CD4-positive, CD25-positive, alpha-beta regulatory T cell (primary cell): ENCODE measurements around the gene TNFRSF13B. TPM values are rescaled to one million over a fixed set of nuclear protein-coding genes. Genes with fewer than 3 reads are reported as not detected.
A peak's percentile ranks its signal among the peaks of the same experiment; 100 is the strongest.

Experiments used
- ATAC-seq, 2 donors: fragments of 150-1000 bp; cut with Tn5 transposase; one replicate each; pipeline ENCODE4 v1.10.0; 2021; ENCODE audit warnings: low read depth in 2 of 2, moderate number of reproducible peaks in 2 of 2, moderate library complexity in 1 of 2
- DNase-seq, 3 donors: peaks; one replicate each; pipeline versions ENCODE4 v3.0.0 to v3.0.0-alpha.2; 2012 to 2022; ENCODE audit warnings: mixed read lengths in 1 of 3
- H3K27ac ChIP-seq: one replicate; pipeline ENCODE4 v1.7.0; 2013; ENCODE audit warnings: mild to moderate bottlenecking, low read length; ENCODE audit not compliant: insufficient read depth, poor library complexity, severe bottlenecking
- H3K27me3 ChIP-seq: one replicate; pipeline ENCODE4 v1.7.0; 2013; ENCODE audit warnings: low read length; ENCODE audit not compliant: control insufficient read depth, insufficient read depth
- H3K36me3 ChIP-seq: one replicate; pipeline ENCODE4 v1.7.0; 2013; ENCODE audit warnings: mild to moderate bottlenecking, low read length, moderate library complexity; ENCODE audit not compliant: control insufficient read depth, insufficient read depth
- H3K4me1 ChIP-seq: 2 replicates; pipeline ENCODE4 v1.7.0; 2013; ENCODE audit warnings: mild to moderate bottlenecking, low read length; ENCODE audit not compliant: insufficient read depth, control insufficient read depth, poor library complexity, severe bottlenecking
- H3K4me3 ChIP-seq: one replicate; pipeline ENCODE4 v1.7.0; 2013; ENCODE audit warnings: low read depth, mild to moderate bottlenecking, low read length, moderate library complexity
- H3K9me3 ChIP-seq, 2 experiments: 1 replicate in 1 of 2; 2 replicates in 1 of 2; pipeline ENCODE4 v1.7.0; 2013; ENCODE audit warnings: low read length in 2 of 2, mild to moderate bottlenecking in 1 of 2, moderate library complexity in 1 of 2; ENCODE audit not compliant: control insufficient read depth in 2 of 2
- H3K27ac Mint-ChIP-seq, 3 donors: one replicate each; pipeline ENCODE4 v1.8.0; 2020 to 2022; ENCODE audit warnings: mild to moderate bottlenecking in 3 of 3, mixed read lengths in 3 of 3, moderate library complexity in 2 of 3
- H3K27me3 Mint-ChIP-seq: one replicate; pipeline ENCODE4 v1.8.0; 2022; ENCODE audit warnings: mild to moderate bottlenecking, mixed read lengths
- H3K36me3 Mint-ChIP-seq: one replicate; pipeline ENCODE4 v1.8.0; 2020; ENCODE audit warnings: mixed read lengths
- H3K4me1 Mint-ChIP-seq, 4 donors: one replicate each; pipeline ENCODE4 v1.8.0; 2020 to 2022; ENCODE audit warnings: mixed read lengths in 4 of 4, mild to moderate bottlenecking in 1 of 4
- H3K4me3 Mint-ChIP-seq, 4 donors: one replicate each; pipeline ENCODE4 v1.8.0; 2020 to 2022; ENCODE audit warnings: mild to moderate bottlenecking in 4 of 4, mixed read lengths in 4 of 4, moderate library complexity in 3 of 4
- H3K9me3 Mint-ChIP-seq, 7 donors: one replicate each; pipeline ENCODE4 v1.8.0; 2020 to 2022; ENCODE audit warnings: mixed read lengths in 7 of 7, mild to moderate bottlenecking in 3 of 7, moderate library complexity in 2 of 7
- polyA plus RNA-seq, 4 donors: library from polyadenylated mRNA; unstranded; fragments of 300-500 nt; fragmentation: Illumina TruSeq; gene quantifications; one replicate each; pipeline ENCODE4 v1.2.3, GENCODE V29; 2021
- total RNA-seq: library from RNA; stranded (reverse); gene quantifications from one replicate; pipeline ENCODE4 v1.2.3, GENCODE V29; 2022

Gene TNFRSF13B
- 3.1 TPM for total RNA-seq
- polyA plus RNA-seq, result 1 to 10 TPM in 3 of 4 donors, under 1 TPM in 1; 0.73 to 4.8 (median 3.0) TPM

- H3K36me3 Mint-ChIP-seq, result no peaks in the 10 kb centered on the region
- Histone ChIP-seq H3K36me3 (no peaks in the 10 kb centered on the region), H3K4me3 (no peak within 1 kb of the TSS), H3K27me3 (no peaks in the 10 kb centered on the region), H3K9me3 (no peaks in the 10 kb centered on the region), H3K27ac (peak within 1 kb of the TSS; percentile 11), H3K4me1 (peaks cover 17% of the 10 kb centered on the region)
- DNase-seq (no peak), ATAC-seq (peak in 1 of 2 donors; percentile 10)
- H3K27ac Mint-ChIP-seq, result peak within 1 kb of the TSS in 1 of 3 donors; percentile 74
- peaks cover 4% of the 10 kb centered on the region for H3K27me3 Mint-ChIP-seq
- no peaks in the 10 kb centered on the region for H3K9me3 Mint-ChIP-seq
- H3K4me1 Mint-ChIP-seq, result peaks cover 13 to 35% (median 19%) of the 10 kb centered on the region in 4 donors
- H3K4me3 Mint-ChIP-seq, result peak within 1 kb of the TSS in 3 of 4 donors; percentile 11 to 41 (median 20)
Observed at GRCh38 chr17:16971458-16972338, at the start of gene TNFRSF13B. Gene TNFRSF13B (minus strand): TSS chr17:16972118. CDS start chr17:16972075, 43 bp downstream.

GRCh38 chr17:17021194-17021863 is 49.4 kb upstream of the TNFRSF13B start:
- peaks cover 5 to 22% (median 14%) of the 10 kb centered on the region in 4 donors for H3K4me1 Mint-ChIP-seq
- H3K36me3 Mint-ChIP-seq, result no peaks in the 10 kb centered on the region
- no peak overlapping the region for H3K4me3 ChIP-seq
- no peak overlapping the region for H3K4me3 Mint-ChIP-seq
- H3K9me3 ChIP-seq, result no peaks in the 10 kb centered on the region
- no peaks in the 10 kb centered on the region for H3K36me3 ChIP-seq
- DNase-seq (no peak), ATAC-seq (no peak)
- no peaks in the 10 kb centered on the region for H3K9me3 Mint-ChIP-seq
- H3K27me3 Mint-ChIP-seq, result peaks cover 6% of the 10 kb centered on the region
- peaks cover 15% of the 10 kb centered on the region for H3K4me1 ChIP-seq
- H3K27ac Mint-ChIP-seq, result no peak overlapping the region
- no peaks in the 10 kb centered on the region for H3K27me3 ChIP-seq
- no peak overlapping the region for H3K27ac ChIP-seq

- H3K27ac ChIP-seq, result no peak overlapping the region
- ATAC-seq (no peak), DNase-seq (no peak)
- H3K4me3 Mint-ChIP-seq, result no peak overlapping the region
- no peaks in the 10 kb centered on the region for H3K9me3 ChIP-seq
- H3K4me1 ChIP-seq, result peaks cover 16% of the 10 kb centered on the region
- H3K36me3 Mint-ChIP-seq, result no peaks in the 10 kb centered on the region
- no peaks in the 10 kb centered on the region for H3K27me3 ChIP-seq
- H3K27me3 Mint-ChIP-seq, result peaks cover 8% of the 10 kb centered on the region
- no peaks in the 10 kb centered on the region for H3K9me3 Mint-ChIP-seq
- no peak overlapping the region for H3K27ac Mint-ChIP-seq
- H3K36me3 ChIP-seq, result no peaks in the 10 kb centered on the region
- H3K4me3 ChIP-seq, result no peak overlapping the region
- H3K4me1 Mint-ChIP-seq, result peaks cover 9 to 27% (median 20%) of the 10 kb centered on the region in 4 donors
Observed at GRCh38 chr17:17020821-17021193, 48.9 kb upstream of the TNFRSF13B start.

- no peaks in the 10 kb centered on the region for H3K27me3 ChIP-seq
- H3K4me1 ChIP-seq, result peaks cover 21% of the 10 kb centered on the region
- no peak for ATAC-seq
- H3K4me3 ChIP-seq, result no peak overlapping the region
- no peaks in the 10 kb centered on the region for H3K36me3 ChIP-seq
- no peak overlapping the region for H3K4me3 Mint-ChIP-seq
- H3K4me1 Mint-ChIP-seq, result peaks cover 16 to 35% (median 23%) of the 10 kb centered on the region in 4 donors
- no peaks in the 10 kb centered on the region for H3K36me3 Mint-ChIP-seq
- peaks cover 8% of the 10 kb centered on the region for H3K27me3 Mint-ChIP-seq
- no peaks in the 10 kb centered on the region for H3K9me3 Mint-ChIP-seq
- DNase-seq, result no peak
- no peak overlapping the region for H3K27ac ChIP-seq
- H3K27ac Mint-ChIP-seq, result no peak overlapping the region
- H3K9me3 ChIP-seq, result no peaks in the 10 kb centered on the region
Observed at GRCh38 chr17:17019891-17020456, 48.1 kb upstream of the TNFRSF13B start.

DNA sequence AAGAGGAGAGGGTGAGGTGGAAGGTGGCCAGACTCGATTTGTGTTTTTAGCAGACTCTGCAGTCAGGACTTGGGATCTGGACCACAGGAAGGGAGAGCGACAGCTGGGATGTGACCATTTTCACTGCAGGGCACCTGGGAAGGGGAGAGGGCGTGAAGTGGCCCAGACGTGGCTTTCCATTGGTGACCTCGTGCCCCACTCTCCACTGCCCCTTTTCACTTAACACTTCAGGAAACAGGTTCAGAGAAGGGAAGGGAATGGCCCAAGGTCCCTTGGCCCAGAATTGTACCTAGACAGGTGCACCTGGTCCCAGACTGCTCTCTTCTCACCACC is 47.5 kb upstream of the TNFRSF13B start:
- Mint-ChIP-seq H3K4me1 (peaks cover 17 to 38% (median 23%) of the 10 kb centered on the region in 4 donors), H3K27ac (no peak overlapping the region), H3K27me3 (peaks cover 8% of the 10 kb centered on the region), H3K4me3 (no peak overlapping the region), H3K36me3 (no peaks in the 10 kb centered on the region), H3K9me3 (no peaks in the 10 kb centered on the region)
- Histone ChIP-seq H3K27me3 (no peaks in the 10 kb centered on the region), H3K4me3 (no peak overlapping the region), H3K27ac (no peak overlapping the region), H3K9me3 (no peaks in the 10 kb centered on the region), H3K4me1 (peaks cover 21% of the 10 kb centered on the region), H3K36me3 (no peaks in the 10 kb centered on the region)
- ATAC-seq (no peak), DNase-seq (no peak)

DNA sequence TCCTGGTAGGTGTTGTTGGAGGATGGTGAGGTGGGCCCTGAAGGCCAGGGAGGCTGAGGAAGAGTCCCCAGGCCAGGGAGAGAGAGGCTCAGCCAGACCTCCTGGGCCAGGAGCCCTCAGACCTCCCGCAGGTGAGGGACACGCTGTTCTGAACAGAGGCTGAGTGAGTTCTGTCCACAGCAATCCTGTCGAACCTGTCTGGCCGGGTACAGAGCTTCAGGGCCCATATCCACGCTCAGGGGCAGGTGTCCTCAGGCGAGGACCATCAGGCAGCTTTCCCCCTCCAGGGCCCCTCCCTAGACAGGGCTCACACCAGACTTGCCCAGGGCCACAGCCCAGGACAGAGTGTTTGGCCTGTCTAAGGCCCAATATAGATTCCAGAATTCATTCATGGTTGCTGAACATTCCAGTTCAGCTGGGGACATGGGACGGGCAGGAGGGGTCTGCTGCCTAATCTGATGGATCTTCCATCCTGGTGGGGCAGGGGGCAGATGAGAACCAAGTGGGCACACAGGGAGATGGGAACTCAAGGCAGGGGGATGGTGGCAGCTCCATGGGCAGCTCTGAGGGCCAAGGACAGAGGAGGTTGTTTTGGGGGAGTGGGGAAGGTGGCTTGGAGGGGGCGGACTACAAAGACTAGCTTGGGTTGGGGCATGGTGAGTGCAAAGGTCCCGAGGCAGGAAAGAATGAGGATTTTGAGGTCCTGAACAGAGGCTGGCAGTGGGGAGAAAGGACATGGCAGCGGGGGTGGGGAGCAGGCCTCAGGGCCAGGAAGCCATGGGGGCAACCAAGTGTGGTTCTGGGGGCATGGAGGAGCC is 46.9 kb upstream of the TNFRSF13B start:
- H3K4me1 Mint-ChIP-seq, result peaks cover 17 to 38% (median 23%) of the 10 kb centered on the region in 4 donors
- peak overlapping the region in 2 of 3 donors; percentile 38 to 85 for H3K27ac Mint-ChIP-seq
- no peak overlapping the region for H3K4me3 Mint-ChIP-seq
- DNase-seq, result no peak
- no peaks in the 10 kb centered on the region for H3K9me3 Mint-ChIP-seq
- Histone ChIP-seq H3K9me3 (no peaks in the 10 kb centered on the region), H3K4me1 (peaks cover 21% of the 10 kb centered on the region), H3K27me3 (no peaks in the 10 kb centered on the region), H3K27ac (no peak overlapping the region), H3K36me3 (no peaks in the 10 kb centered on the region), H3K4me3 (no peak overlapping the region)
- ATAC-seq, result no peak
- no peaks in the 10 kb centered on the region for H3K36me3 Mint-ChIP-seq
- peaks cover 4% of the 10 kb centered on the region for H3K27me3 Mint-ChIP-seq

DNA sequence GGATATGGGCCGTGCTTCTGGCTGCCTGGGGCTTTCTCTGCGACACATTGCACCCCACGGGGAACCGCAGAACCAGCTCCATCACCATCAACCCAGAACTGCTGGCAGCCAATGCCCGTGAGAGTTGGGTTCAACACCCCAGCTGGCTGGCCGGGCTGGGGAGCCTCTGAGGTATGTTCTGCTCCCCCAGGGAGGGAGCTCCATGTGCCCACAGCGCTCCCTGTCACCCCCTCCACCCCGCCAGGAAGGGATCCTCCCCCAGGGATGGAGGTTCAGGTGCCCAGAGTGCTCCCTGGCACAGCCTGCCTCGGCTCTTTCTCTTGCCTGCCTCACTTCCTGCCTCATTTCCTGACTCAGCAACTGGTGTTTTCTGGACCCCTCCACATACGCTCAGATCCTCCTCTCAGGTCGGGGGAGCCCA is 46.1 kb upstream of the TNFRSF13B start:
- peak in 1 of 2 donors; percentile 30 for ATAC-seq
- Mint-ChIP-seq H3K9me3 (no peaks in the 10 kb centered on the region), H3K27me3 (peaks cover 7% of the 10 kb centered on the region), H3K27ac (peak overlapping the region; percentile 46 to 85 (median 69)), H3K4me3 (no peak overlapping the region), H3K36me3 (no peaks in the 10 kb centered on the region), H3K4me1 (peaks cover 17 to 38% (median 23%) of the 10 kb centered on the region in 4 donors)
- no peak overlapping the region for H3K27ac ChIP-seq
- DNase-seq, result peak in 1 of 3 donors; percentile 9
- peaks cover 21% of the 10 kb centered on the region for H3K4me1 ChIP-seq
- H3K9me3 ChIP-seq, result no peaks in the 10 kb centered on the region
- no peaks in the 10 kb centered on the region for H3K27me3 ChIP-seq
- H3K4me3 ChIP-seq, result no peak overlapping the region
- H3K36me3 ChIP-seq, result no peaks in the 10 kb centered on the region
